ENCODE data around the gene CDCA3.

DNA sequence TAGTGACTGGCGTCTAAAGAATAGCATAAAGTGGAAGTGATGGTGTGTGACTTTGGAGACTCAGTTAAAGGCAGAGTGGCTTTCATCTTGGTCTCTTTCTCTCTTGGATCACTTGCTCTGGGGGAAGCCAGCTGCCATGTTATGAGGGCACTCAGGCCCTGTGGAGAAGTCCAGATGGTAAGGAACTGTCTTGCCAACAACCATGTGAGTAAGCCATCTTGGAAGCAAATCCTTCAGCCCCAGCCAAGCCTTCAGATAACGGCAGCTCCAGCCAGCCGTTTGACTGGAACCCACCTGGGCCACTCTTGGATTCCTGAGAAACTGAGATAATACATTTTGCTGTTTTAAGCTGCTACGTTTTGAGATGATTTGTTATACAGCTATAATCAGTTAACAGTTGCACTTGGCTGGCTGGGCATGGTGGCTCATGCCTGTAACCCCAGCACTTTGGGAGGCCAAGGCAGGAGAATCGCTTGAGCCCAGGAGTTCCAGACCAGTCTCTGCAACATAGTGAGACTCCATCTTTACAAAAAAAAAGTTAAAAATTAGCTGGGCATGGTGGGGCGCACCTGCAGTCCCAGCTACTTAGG lies 45.9 kb upstream of the CDCA3 start:
- TF ChIP-seq POLR2A (IDR thresholded peaks at IDR 0.05): no peak
- TF ChIP-seq, protein P1, sequence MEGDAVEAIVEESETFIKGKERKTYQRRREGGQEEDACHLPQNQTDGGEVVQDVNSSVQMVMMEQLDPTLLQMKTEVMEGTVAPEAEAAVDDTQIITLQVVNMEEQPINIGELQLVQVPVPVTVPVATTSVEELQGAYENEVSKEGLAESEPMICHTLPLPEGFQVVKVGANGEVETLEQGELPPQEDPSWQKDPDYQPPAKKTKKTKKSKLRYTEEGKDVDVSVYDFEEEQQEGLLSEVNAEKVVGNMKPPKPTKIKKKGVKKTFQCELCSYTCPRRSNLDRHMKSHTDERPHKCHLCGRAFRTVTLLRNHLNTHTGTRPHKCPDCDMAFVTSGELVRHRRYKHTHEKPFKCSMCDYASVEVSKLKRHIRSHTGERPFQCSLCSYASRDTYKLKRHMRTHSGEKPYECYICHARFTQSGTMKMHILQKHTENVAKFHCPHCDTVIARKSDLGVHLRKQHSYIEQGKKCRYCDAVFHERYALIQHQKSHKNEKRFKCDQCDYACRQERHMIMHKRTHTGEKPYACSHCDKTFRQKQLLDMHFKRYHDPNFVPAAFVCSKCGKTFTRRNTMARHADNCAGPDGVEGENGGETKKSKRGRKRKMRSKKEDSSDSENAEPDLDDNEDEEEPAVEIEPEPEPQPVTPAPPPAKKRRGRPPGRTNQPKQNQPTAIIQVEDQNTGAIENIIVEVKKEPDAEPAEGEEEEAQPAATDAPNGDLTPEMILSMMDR (IDR thresholded peaks at IDR 0.05): no peak
